LHCN-M2 (cell line): ENCODE data around the gene IL17RB. TPM values are rescaled to one million over a fixed set of nuclear protein-coding genes. Genes with fewer than 3 reads are reported as not detected.

Source experiments
- DNase-seq: peaks from one replicate; pipeline ENCODE4 v3.0.0-alpha.2; 2012; ENCODE audit warnings: low read depth
- total RNA-seq: library from RNA; depleted of rRNA; stranded (reverse); fragments of >200 nt; gene quantifications from 2 replicates; pipeline ENCODE4 v1.2.3, GENCODE V29; 2014

The IL17RB gene
- total RNA-seq, 1 experiment from 2014 or later, result not detected

DNA sequence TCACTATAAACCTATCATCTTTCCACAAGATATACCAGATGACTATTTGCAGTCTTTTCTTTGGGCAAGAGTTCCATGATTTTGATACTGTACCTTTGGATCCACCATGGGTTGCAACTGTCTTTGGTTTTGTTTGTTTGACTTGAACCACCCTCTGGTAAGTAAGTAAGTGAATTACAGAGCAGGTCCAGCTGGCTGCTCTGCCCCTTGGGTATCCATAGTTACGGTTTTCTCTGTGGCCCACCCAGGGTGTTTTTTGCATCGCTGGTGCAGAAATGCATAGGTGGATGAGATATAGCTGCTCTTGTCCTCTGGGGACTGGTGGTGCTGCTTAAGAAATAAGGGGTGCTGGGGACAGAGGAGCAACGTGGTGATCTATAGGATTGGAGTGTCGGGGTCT, 33.9 kb upstream of the IL17RB start:
- no peak for DNase-seq

DNA sequence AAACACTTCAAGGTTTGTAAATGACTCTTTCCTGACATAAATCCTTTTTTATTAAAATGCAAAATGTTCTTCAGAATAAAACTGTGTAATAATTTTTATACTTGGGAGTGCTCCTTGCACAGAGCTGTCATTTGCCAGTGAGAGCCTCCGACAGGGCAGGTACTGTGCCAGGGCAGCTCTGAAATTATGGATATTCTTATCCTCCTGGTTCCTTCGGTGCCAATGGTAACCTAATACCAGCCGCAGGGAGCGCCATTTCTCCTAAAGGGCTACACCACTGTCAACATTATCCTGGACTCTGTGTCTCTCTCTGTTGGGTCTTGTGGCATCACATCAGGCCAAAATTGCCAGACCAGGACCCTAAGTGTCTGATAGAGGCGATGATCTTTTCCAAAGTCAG, 33.1 kb upstream of the IL17RB start:
- DNase-seq, result no peak

DNA sequence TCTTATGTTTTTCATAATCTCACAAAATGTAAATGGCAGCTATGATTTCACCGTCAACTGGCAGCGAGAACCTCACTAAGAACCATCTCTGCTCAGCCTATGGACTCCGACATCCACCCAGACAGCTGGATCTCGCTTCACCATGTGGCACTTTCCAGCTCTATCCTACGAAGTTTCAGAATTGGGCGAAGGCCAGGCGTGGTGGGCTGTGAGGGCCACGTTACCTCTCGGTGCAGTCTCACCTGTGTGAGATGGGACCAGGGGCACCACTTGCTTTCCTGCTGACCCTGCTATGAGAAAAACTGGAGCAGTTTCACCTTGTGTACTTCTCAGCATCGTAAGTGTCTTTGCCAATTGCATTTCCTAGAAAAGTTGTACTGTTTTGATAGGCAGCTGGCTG, 32.5 kb upstream of the IL17RB start:
- DNase-seq, result no peak

DNA sequence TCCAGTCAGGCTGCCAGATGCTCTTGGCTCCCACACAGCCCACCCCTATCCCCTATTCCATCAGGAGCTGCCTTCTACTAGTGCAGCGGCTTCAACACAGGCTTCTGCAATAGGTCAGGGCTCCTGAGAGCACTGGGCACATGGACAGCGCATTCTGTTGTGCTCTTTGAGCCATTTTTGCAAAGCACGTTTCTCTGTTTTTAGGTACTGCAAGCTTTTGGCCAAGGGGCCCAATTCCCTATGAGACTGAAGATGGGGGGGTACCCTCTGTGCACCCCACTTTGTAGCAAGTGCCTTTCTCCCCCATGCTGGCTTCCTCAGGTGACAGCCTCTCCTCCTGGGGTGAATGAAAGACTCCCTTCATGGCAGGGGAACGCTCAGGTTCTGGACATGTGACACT, 31.3 kb upstream of the IL17RB start:
- DNase-seq, result no peak

DNA sequence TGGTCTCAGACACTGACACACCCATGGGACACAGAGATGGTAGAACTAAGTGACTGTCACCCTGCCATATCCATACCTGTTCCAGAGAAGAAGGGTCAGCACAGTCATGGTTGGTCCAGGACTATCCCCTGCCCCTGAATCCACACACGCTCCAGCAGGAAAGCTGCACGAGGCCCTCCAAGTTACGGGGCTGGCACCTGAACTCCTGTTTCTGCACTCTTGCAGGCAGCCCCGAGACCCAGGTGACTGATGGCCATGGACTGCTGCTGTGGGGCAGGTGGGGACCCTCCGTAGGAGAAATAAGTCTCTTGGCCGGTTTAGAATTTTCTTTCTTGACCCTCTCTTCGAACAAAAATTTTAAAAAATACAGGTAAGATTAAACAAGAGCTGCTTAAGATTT, 30.7 kb upstream of the IL17RB start:
- DNase-seq, result no peak

DNA sequence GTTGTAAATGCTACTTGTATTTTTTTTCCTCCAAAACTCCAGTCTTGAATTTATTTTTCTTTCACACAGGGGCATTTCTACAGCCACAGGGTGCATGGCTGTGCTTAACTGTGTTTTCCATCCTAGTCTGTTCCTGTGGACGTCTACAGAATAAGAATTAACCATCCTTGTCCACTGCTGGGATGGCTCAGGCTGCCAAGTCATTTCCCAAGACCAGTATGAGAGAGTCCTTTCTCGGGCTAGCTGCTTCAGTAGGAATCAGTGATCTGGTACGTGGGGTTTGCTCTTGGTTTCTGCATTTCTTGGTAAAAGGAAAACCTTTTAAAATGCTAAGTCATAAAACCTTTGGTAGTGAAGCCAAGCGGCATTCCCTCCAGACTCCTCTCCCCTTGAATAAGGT, 29.9 kb upstream of the IL17RB start:
- DNase-seq, result no peak

DNA sequence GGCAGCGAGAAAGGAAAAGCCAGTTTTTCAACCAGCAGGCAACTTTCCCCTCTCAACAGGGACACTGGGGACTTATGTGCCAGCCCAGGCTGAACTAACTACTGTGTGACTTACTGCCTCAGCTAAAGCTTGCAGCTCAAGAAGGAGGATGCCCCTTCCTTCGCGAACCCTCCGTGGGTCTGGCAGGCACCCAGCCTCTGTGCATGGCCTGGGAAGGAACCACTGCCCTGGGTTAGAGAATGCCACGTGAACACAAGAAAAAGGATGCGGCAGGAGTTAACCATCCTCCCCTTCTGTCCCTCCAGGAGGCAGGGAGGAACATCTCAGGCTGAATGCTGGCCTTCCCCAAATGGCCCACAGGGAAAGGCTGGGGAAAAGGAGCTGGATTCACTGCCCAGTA, 29.2 kb upstream of the IL17RB start:
- no peak for DNase-seq

DNA sequence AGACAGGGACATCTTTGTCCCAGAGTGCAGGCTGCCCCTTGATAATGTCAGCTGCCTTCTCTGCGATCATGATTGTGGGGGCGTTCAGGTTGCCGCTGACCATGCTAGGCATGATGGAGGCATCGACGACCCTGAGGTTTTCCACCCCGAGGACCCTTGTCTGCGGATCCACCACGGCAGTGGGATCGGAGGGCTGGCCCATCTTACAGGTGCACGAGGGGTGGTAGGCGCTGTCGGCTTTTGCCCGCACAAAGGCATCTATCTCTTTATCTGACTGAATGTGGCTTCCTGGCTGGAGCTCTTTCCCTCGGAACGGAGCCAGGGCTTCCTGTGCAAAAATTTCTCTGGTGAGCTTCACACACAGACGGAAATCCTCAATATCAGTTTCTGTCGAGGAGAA, 28.6 kb upstream of the IL17RB start:
- DNase-seq, result no peak

DNA sequence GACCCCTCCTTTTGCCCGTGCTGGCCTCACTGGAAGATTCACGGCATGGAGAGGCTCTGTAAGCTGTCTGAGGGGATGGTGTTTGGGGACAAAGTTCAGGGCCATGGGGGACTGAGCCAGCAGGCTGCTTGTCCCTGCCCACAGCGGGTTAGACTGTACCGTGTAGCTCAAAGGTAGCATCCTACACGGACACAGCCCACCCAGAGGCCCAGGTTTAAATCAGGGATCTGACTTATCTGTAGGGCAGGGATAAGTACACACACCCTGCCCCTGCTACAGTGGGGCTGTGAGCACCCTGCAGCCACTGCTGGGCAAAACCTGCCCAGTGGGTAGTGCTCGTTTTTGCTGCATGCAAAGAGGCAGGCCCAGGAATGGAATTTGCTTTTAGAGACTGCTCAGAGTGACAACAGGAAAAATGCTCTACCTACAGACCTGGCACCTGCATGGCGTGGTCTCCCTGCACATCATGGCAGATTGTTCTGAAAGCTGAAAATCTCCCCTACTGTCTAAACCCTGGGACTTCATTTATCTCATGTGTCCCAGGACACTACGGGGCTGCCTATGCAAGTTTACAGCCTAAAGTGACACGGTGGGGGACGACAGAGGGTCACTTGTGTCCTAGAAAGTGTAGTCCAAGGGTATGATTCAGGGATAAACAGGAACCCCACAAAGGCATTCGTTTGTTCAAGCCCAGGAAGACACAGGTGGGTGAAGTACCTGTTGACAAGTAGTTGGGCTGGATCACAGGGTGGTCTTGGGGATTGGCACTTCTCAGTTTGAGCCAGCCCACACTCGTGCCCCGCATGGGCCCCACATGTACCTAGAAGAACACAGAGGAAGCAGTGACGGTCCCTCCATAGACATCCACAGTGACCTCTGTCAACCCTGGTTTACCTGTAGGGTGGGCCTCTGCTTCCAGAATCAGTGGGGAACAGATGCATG, 27.9 kb upstream of the IL17RB start:
- no peak for DNase-seq

DNA sequence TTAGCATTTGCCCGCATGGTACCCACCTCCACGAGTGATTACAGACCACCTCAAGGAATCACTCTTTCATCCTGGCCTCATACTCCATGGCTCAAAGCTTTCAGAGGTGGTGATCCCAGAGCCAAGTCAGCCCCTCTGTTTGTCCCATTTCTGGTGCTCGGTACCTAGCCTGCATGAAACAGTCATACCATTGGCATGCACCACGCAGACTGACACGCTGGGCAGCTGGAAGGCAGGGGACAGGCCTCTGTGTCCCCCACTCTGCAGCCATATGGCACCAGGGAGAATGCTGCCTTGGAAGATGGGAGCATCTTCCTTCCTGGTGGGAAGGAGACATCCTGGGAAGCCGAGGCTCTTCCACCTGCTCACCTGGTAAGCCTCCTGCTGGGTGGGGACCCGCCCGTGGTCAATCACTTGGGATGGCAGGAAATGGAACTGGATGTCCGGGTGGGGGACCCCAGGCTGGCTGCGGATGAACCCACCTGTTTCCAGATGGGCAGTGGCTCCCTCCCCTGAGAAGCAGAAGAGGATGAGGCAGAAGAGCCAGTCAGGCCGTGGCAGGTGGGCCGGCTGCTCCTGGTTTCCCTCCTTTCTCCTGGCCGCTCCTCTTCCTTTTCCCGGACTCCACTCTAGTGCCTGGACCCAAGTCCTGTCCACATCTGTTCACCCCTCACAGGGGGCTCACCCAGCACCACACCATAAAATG, 27.1 kb upstream of the IL17RB start:
- no peak for DNase-seq

DNA sequence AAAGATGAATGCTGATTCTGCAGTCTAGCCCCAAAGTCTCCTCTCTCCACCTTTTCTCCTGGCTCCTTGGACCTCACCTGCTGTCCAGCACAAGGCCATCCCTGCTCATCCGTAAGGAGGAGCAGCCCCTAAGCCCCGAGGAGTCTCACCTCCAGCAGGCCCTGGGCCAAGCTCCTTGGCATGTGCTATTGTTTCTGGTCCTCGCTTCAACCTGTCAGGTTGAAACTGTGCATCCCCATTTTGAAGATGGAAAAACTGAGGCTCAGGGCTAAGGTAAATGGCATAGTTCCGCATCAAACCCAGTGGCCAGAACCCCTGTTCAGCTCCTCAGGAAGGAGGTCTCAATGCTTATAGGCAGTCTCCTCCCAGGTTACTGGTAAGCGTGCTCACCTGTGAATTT, 26.3 kb upstream of the IL17RB start:
- no peak for DNase-seq

DNA sequence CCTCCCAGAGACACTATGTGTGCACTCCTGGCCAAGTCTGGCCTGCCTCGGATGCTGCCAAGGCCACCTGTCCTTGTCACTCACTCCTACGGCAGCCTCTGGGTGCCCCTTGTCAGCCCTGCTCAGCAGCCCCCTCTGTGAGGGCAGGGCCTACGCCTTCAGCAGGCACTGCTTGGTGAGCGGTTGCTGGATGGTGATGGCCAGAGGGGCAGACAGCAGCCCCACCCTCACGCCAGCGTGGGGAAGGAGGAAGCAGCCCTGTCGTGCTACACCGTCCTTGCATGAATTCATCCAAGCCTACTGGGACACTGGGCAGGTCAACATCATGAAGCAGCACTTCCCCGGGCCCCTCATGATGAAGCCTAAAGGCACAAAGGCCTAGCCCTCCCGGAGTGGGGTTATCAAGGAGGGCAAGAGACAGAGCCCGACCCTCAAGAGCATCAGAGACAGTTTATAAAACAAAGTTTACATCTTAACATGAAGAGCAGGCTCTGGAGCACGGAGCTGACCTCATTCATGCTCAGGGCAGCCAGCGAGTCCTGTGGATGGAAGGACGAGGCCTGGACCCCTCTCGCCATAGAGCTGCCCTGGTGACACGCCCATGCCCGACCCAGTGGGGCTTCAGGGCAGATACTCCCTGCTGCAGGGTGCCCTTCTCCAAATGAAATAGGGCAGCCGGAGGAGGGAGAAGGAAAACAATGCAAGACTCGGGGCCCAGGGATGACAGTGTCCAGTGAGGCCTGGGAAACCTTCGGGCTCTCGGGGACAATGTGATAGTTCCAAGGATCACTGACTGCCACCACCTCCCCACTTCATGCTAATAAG, 25.4 kb upstream of the IL17RB start:
- peak; percentile 47 for DNase-seq

DNA sequence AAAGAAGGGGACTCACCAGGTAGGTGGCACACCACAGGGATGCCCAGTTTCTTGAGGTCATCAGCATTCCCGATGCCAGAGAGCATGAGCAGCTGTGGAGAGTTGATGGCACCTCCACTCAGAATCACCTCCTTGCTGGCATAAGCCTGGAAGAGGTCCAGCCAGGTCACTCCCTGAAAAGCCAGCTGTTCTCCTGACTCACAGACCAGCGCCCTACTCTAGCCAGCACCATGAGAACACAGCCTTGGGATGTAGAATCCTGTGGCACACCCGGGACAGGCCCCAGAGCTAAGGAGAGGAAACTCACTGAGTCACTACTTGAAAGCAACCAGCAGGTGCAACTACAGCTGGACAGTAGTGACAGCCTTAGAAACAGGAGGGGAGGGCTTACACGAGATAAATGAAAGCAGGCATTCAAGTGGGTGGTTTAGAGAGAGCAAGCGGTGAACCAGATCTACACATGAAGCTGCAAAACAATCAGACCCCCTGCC, 24.7 kb upstream of the IL17RB start:
- DNase-seq, result peak; percentile 97

DNA sequence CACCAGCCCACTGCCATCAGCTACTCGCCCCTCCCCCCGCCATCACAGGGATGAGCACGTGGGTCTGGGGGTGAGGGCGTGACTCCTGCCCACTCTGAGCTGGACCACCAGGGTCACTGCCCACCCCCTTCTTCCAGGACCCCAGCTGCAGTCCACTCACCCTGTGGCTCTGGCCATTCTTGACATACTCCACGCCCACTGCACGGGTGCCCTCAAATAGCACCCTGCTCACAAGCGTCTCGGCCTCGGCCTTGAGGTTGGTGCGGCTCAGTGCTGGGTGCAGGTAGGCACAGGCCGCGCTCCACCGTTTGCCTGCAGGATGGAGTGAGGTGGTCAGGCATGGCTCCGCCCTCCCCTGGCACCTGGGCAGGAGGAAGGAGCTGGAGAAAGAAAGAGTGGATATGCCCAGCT, 24.0 kb upstream of the IL17RB start:
- no peak for DNase-seq

DNA sequence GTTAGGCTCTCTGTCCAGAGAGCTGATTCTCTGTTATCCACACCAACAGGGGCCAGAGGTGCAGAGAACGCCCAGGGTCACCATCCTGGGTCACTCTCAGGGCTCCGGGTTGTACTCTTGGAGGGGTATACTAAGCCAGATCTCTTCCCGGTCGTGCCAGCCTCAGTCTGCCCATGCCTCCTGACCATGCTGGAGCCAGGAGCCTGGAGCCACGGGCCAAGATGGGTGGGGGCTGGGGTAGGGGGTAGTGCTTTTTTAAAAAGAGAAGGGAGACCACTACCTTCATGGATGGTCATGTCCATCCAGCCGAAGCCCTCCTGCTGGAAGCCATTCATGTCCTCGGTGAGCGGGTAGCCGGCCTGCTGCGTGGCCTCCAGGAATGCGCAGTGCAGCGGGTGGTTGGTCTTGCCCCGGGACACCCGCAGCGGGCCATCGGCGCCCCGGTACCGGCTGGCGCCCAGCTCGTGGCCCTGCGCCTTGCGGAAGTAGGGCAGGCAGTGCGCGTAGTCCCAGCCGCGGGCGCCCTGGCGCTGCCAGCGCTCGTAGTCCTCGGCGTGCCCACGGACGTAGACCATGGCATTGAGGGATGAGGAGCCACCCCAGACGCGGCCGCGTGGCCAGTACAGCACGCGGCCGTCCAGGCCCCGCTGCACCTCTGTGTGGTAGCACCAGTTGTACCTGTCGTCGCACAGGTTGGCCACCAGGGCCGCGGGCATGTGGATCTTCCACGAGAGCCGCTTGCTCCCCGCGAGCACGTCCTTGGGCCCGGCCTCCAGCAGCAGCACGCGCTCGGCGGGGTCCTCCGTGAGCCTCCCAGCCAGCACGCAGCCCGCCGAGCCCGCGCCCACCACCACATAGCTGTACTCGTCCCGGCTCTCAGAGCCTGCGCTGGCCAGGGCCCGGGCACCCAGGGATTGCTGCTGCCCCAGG, 23.1 kb upstream of the IL17RB start:
- DNase-seq, result no peak

DNA sequence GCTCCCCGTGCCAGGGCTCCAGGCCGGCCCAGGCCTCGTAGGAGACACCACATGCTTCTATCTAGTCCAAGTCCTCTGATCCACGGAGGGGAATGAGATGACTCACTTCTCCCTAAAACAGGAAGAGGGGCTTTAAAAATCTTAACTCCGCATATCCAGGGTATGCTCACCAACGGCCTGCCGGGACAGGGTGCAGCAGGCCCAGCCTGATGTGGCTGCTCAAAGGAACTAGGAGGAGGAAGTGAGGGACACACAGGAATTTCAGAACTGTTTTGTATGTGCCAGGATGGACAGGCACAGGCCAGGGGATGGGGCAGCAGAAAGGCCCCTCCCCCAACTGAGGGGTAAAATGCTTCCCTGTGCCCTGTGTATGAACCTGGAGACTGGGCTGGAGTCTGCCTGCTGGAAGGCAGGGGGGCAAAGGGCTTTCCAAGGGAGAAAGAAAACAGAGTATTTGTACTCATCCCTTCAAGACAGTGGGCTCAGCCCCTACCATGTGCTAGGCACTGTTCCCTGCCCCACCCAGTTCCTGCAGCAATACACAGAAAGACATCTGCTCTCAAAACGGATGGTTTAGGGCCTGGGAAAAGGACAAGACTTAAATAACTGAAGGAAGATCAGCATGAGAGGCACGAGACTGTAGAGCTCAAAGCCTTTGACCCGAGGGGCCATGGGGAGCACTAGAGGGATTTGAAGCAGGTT, 22.3 kb upstream of the IL17RB start:
- no peak for DNase-seq

DNA sequence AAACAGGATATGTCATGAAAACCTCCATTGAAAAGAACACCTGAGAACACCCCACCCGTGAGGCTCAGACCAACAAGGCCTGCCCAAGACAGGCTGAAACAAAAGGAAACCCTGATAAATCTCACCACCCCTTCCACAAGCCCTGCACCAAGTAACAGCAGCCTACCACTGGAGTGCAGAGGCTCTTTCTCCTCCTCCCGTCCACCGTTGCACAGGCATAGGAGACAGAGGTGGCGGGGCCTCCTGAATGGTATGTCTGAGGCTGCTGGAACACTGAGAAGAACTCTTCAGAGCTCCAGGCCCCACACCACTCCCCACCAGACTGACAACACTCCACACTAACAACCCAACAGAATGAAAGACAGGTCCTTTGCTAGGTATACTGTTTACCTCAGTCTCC, 21.6 kb upstream of the IL17RB start:
- no peak for DNase-seq

DNA sequence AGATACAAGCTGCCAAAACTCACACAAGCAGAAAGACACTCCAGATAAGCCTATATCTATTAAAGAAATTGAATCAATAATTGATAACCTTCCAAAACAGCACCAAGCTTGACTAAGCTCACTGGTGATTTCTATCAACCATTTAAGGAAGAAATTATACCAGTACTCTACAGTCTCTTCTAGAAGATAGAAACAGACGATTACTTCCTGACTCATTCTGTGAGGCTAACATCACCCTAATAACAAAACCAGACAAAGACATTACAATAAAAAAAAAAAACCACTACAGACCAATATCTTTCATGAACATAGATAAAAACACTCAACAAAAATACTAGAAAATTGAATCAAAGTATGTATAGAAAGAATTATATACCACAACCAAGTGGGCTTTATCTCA, 20.3 kb upstream of the IL17RB start:
- DNase-seq, result no peak

DNA sequence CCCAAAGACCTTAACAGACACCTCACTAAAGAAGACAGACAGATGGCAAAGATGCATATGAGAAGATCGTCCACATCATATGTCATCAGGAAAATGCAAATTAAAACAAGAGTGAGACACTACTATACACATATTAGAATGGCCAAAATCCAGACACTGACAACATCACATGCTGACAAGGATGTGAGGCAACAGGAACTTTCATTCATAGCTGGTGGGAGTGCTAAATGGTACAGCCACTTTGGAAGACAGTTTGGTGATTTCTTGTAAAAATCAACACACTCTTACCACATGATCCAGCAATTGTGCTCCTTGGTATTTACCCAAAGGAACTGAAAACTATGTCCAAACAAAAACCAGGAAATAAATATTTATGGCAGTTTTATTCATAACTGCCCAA, 17.8 kb upstream of the IL17RB start:
- no peak for DNase-seq

DNA sequence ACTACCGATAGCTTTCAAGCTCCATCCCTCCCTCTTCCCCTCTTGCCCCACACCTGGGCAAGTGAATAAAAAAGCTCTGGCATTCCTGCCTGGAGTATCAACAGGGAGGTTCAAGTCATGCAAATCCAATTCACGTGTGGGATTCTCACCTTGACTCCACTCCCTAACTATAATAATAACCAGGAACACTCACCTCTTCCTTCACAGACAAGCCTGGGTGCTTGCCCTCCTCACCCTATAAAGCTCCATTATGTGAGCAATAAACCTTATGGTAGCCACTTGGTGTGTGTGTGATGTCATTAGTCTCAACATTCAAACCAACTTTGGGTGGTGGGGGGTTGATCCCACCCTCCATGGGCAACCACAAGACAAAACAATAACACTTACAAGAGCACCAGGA, 16.8 kb upstream of the IL17RB start:
- no peak for DNase-seq
